ENCODE data around the gene DENND1A.

- TF ChIP-seq TCF7 (CRISPR knock-in tag; IDR thresholded peaks at IDR 0.05; ENCODE audit: low read depth) = no peak
- no peak for TF ChIP-seq ATF3 (CRISPR knock-in tag; conservative IDR thresholded peaks at IDR 0.05)
- TF ChIP-seq AFF4 (CRISPR knock-in tag; IDR thresholded peaks at IDR 0.05; ENCODE audit: borderline replicate concordance) = no peak
- TF ChIP-seq KAT7 (CRISPR knock-in tag; IDR thresholded peaks at IDR 0.05; ENCODE audit: borderline replicate concordance) = no peak
- no peak for TF ChIP-seq MAX (CRISPR knock-in tag; IDR thresholded peaks at IDR 0.05)
Observed at GRCh38 chr9:123517512-123517911, 412.4 kb downstream of the DENND1A start.
